Measurements from ENCODE around the gene ZNF76.
"Not testable (repeated sequence)": the region's sequence is repeated elsewhere in the genome, so short reads cannot be mapped to it uniquely, and the experiment has no call there.

The ZNF76 gene

GRCh38 chr6:35328108-35328723, 68.7 kb downstream of the ZNF76 start:
- H3K36me3 ChIP-seq (ENCODE audit: control insufficient read depth in 4 of 4, insufficient read depth in 4 of 4, low read length in 3 of 4), result peaks cover 0 to 18% (median 5%) of the 10 kb centered on the region in 4 experiments
- ChIA-PET POLR2A (interaction anchor here (1.0 kb wide), 1 partner anchor 29 kb away, joined by 3 read pairs; no protein-coding TSS in a partner anchor), CTCF (interaction anchor here (0.7 to 27.2 kb wide), 19 partner anchors 12 to 408 kb away, joined by 3 to 405 read pairs (median 5); partner anchors contain the start of genes DEF6 and PPARD)
- H3K9me3 ChIP-seq (ENCODE audit: control extremely low read depth in 1 of 5, control insufficient read depth in 4 of 5, insufficient read depth in 2 of 5, low read depth in 1 of 5, low read length in 4 of 5), result no peaks in the 10 kb centered on the region
- no peak overlapping the region for H3K4me3 ChIP-seq (ENCODE audit: control insufficient read depth in 1 of 7, extremely low read depth in 1 of 7, insufficient read depth in 4 of 7, low read depth in 2 of 7, low read length in 6 of 7)
- WGBS (ENCODE audit: insufficient coverage), result no CpG with 5 or more reads among the region's 1 CpG
- H3K27me3 ChIP-seq (replicated peaks in 2 of 5; ENCODE audit: control insufficient read depth in 4 of 5, insufficient read depth in 5 of 5, low read length in 4 of 5), result no peaks in the 10 kb centered on the region
- H3K4me1 ChIP-seq (ENCODE audit: control extremely low read depth in 1 of 4, control insufficient read depth in 4 of 4, insufficient read depth in 4 of 4, low read length in 3 of 4), result peaks cover 0 to 10% (median 9%) of the 10 kb centered on the region in 4 experiments
- peak in 1 of 3 donors; percentile 36 for DNase-seq
- H3K27ac ChIP-seq (ENCODE audit: insufficient read depth in 1 of 2, low read depth in 1 of 2, low read length in 2 of 2, poor library complexity in 1 of 2, severe bottlenecking in 2 of 2), result no peak overlapping the region

- H3K4me1 ChIP-seq (ENCODE audit: control extremely low read depth in 1 of 4, control insufficient read depth in 4 of 4, insufficient read depth in 4 of 4, low read length in 3 of 4); H3K27ac ChIP-seq (ENCODE audit: insufficient read depth in 1 of 2, low read depth in 1 of 2, low read length in 2 of 2, poor library complexity in 1 of 2, severe bottlenecking in 2 of 2); H3K9me3 ChIP-seq (ENCODE audit: control extremely low read depth in 1 of 5, control insufficient read depth in 4 of 5, insufficient read depth in 2 of 5, low read depth in 1 of 5, low read length in 4 of 5); DNase-seq; H3K27me3 ChIP-seq (replicated peaks in 2 of 5; ENCODE audit: control insufficient read depth in 4 of 5, insufficient read depth in 5 of 5, low read length in 4 of 5); H3K4me3 ChIP-seq (ENCODE audit: control insufficient read depth in 1 of 7, extremely low read depth in 1 of 7, insufficient read depth in 4 of 7, low read depth in 2 of 7, low read length in 6 of 7); POLR2A ChIA-PET: not testable (repeated sequence)
- H3K36me3 ChIP-seq (ENCODE audit: control insufficient read depth in 4 of 4, insufficient read depth in 4 of 4, low read length in 3 of 4), result peaks cover 0 to 13% (median 2%) of the 10 kb centered on the region in 4 experiments
- CTCF ChIA-PET, result interaction anchor here (0.6 to 27.2 kb wide), 11 partner anchors 9 to 407 kb away, joined by 3 to 405 read pairs (median 3); partner anchors contain the start of genes DEF6 and PPARD
- WGBS (ENCODE audit: insufficient coverage), result 100% methylated on average over 6 of the region's 8 CpGs
Observed at GRCh38 chr6:35328965-35329364, 69.4 kb downstream of the ZNF76 start.

DNA sequence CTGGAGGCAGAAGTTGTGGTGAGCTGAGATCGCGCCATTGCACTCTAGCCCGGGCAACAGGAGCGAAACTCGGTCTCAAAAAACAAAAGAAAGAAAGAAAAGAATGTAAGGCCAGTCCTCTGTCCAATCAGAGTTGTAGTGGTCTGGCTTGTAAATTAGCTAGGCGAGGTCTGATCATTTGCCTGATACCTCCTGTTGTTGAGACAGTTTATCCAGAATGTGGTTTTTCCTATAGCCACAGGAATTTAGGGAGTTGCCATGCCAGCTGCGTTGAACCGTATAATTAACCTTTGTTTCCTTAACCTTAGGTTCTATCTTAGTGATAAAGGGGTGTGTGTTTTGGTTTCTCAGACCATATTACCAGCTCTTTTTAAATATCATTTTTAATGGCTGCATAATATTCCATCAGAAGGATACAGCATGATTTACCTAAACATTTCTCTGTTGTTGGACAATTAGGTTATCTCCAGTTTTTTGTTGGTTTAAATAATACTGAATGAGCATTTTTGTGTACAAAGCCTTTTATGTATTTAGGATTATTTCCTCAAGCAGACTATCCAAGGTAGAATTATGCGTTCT, 71.1 kb downstream of the ZNF76 start:
- Histone ChIP-seq H3K27me3 (replicated peaks in 2 of 5; ENCODE audit: control insufficient read depth in 4 of 5, insufficient read depth in 5 of 5, low read length in 4 of 5) (no peaks in the 10 kb centered on the region), H3K4me1 (ENCODE audit: control extremely low read depth in 1 of 4, control insufficient read depth in 4 of 4, insufficient read depth in 4 of 4, low read length in 3 of 4) (peaks cover 0 to 10% (median 9%) of the 10 kb centered on the region in 4 experiments), H3K9me3 (ENCODE audit: control extremely low read depth in 1 of 5, control insufficient read depth in 4 of 5, insufficient read depth in 2 of 5, low read depth in 1 of 5, low read length in 4 of 5) (no peaks in the 10 kb centered on the region), H3K36me3 (ENCODE audit: control insufficient read depth in 4 of 4, insufficient read depth in 4 of 4, low read length in 3 of 4) (no peaks in the 10 kb centered on the region), H3K4me3 (ENCODE audit: control insufficient read depth in 1 of 7, extremely low read depth in 1 of 7, insufficient read depth in 4 of 7, low read depth in 2 of 7, low read length in 6 of 7) (no peak overlapping the region), H3K27ac (ENCODE audit: insufficient read depth in 1 of 2, low read depth in 1 of 2, low read length in 2 of 2, poor library complexity in 1 of 2, severe bottlenecking in 2 of 2) (no peak overlapping the region)
- DNase-seq, result no peak
- CTCF ChIA-PET, result interaction anchor here (0.7 to 27.2 kb wide), 4 partner anchors 10 to 39 kb away, joined by 3 to 405 read pairs (median 6); partner anchors contain the start of genes DEF6 and PPARD
- WGBS (ENCODE audit: insufficient coverage), result 100% methylated on average over 5 of the region's 9 CpGs
- POLR2A ChIA-PET, result no interaction called here

- H3K9me3 ChIP-seq (ENCODE audit: control extremely low read depth in 1 of 5, control insufficient read depth in 4 of 5, insufficient read depth in 2 of 5, low read depth in 1 of 5, low read length in 4 of 5); POLR2A ChIA-PET; H3K36me3 ChIP-seq (ENCODE audit: control insufficient read depth in 4 of 4, insufficient read depth in 4 of 4, low read length in 3 of 4); H3K4me3 ChIP-seq (ENCODE audit: control insufficient read depth in 1 of 7, extremely low read depth in 1 of 7, insufficient read depth in 4 of 7, low read depth in 2 of 7, low read length in 6 of 7); H3K4me1 ChIP-seq (ENCODE audit: control extremely low read depth in 1 of 4, control insufficient read depth in 4 of 4, insufficient read depth in 4 of 4, low read length in 3 of 4); H3K27ac ChIP-seq (ENCODE audit: insufficient read depth in 1 of 2, low read depth in 1 of 2, low read length in 2 of 2, poor library complexity in 1 of 2, severe bottlenecking in 2 of 2); DNase-seq; H3K27me3 ChIP-seq (replicated peaks in 2 of 5; ENCODE audit: control insufficient read depth in 4 of 5, insufficient read depth in 5 of 5, low read length in 4 of 5): not testable (repeated sequence)
- CTCF ChIA-PET, result interaction anchor here (0.8 to 27.2 kb wide), 8 partner anchors 10 to 117 kb away, joined by 3 to 405 read pairs (median 4); partner anchors contain the start of genes DEF6 and PPARD
- WGBS (ENCODE audit: insufficient coverage), result 94% methylated on average over 6 of the region's 9 CpGs
Observed at GRCh38 chr6:35332074-35332887, 72.7 kb downstream of the ZNF76 start.

- POLR2A ChIA-PET, result interaction anchor here (0.7 to 1.4 kb wide), 3 partner anchors 80 to 210 kb away, joined by 3 to 4 read pairs (median 3); partner anchors contain the start of gene RPL10A
- H3K27ac ChIP-seq (ENCODE audit: insufficient read depth in 1 of 2, low read depth in 1 of 2, low read length in 2 of 2, poor library complexity in 1 of 2, severe bottlenecking in 2 of 2), result no peak overlapping the region
Observed at GRCh38 chr6:35341557-35341956, 82.0 kb downstream of the ZNF76 start.

DNA sequence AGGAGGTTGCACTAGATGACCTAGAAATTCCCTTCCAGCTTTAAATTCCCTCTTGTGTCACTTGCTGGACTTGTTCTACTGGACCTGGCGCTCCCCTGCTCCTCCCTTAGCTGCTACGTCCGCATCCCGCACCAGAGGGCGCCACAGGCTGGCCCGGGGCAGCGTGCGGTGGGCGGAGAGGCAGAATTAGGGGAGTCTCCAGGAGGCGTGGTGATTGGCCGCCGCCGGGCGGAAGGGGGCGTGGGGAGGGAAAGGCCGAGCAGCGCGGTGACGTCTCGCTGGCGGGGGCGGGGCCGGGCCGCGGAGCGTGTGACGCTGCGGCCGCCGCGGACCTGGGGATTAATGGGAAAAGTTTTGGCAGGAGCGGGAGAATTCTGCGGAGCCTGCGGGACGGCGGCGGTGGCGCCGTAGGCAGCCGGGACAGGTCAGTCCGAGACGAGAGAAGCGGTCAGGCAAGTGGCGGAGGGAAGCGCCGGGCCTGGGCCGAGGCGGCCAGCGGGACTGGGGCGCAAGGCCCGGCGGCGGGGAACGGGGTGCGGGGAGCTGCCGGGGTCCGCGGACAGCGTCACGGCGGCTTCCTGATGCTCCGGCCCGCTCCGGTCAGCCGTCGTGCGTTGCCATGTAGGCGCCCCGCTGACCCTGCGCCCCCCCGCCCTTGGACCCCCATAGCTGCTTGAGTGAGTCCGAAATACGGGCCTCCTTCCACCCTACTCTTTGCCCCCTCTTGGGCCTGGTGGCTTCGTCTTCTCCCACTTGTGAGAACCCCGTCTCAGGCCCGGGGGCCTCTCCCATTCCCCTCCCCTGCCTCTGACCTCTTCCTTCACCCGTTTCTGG, 82.9 kb downstream of the ZNF76 start, which contains the start of gene PPARD:
Gene PPARD, plus strand, starts transcription at position 301 of the 834 bp plus-strand sequence. CDS start 68,530 bp downstream, outside the sequence.
- Histone ChIP-seq H3K9me3 (ENCODE audit: control extremely low read depth in 1 of 5, control insufficient read depth in 4 of 5, insufficient read depth in 2 of 5, low read depth in 1 of 5, low read length in 4 of 5) (no peaks in the 10 kb centered on the region), H3K4me3 (ENCODE audit: control insufficient read depth in 1 of 7, extremely low read depth in 1 of 7, insufficient read depth in 4 of 7, low read depth in 2 of 7, low read length in 6 of 7) (peak within 1 kb of the TSS; percentile 62 to 86 (median 74)), H3K36me3 (ENCODE audit: control insufficient read depth in 4 of 4, insufficient read depth in 4 of 4, low read length in 3 of 4) (peaks cover 0 to 3% (median 0%) of the 10 kb centered on the region in 4 experiments), H3K4me1 (ENCODE audit: control extremely low read depth in 1 of 4, control insufficient read depth in 4 of 4, insufficient read depth in 4 of 4, low read length in 3 of 4) (peaks cover 3 to 26% (median 13%) of the 10 kb centered on the region in 4 experiments), H3K27me3 (replicated peaks in 2 of 5; ENCODE audit: control insufficient read depth in 4 of 5, insufficient read depth in 5 of 5, low read length in 4 of 5) (peaks cover 0 to 44% (median 31%) of the 10 kb centered on the region in 5 experiments), H3K27ac (ENCODE audit: insufficient read depth in 1 of 2, low read depth in 1 of 2, low read length in 2 of 2, poor library complexity in 1 of 2, severe bottlenecking in 2 of 2) (peak within 1 kb of the TSS in 1 of 2 experiments; percentile 55)
- DNase-seq, result peak; percentile 87 to 91 (median 88)
- 0% methylated on average over 33 of the region's 77 CpGs for WGBS (ENCODE audit: insufficient coverage)
- ChIA-PET POLR2A (interaction anchor here (1.1 to 1.4 kb wide), 2 partner anchors 79 to 126 kb away, joined by 3 to 4 read pairs; partner anchors contain the start of gene RPL10A), CTCF (interaction anchor here (0.6 to 2.2 kb wide), 27 partner anchors 9 to 211 kb away, joined by 3 to 23 read pairs (median 4); partner anchors contain the start of genes DEF6, FANCE and RPL10A)

More at GRCh38 chr6:35341557-35341956, 82.0 kb downstream of the ZNF76 start:
- no peak overlapping the region for H3K4me3 ChIP-seq (ENCODE audit: control insufficient read depth in 1 of 7, extremely low read depth in 1 of 7, insufficient read depth in 4 of 7, low read depth in 2 of 7, low read length in 6 of 7)
- H3K9me3 ChIP-seq (ENCODE audit: control extremely low read depth in 1 of 5, control insufficient read depth in 4 of 5, insufficient read depth in 2 of 5, low read depth in 1 of 5, low read length in 4 of 5), result no peaks in the 10 kb centered on the region
- WGBS (ENCODE audit: insufficient coverage), result 85% methylated on average over 4 of the region's 13 CpGs
- DNase-seq, result no peak
- H3K27me3 ChIP-seq (replicated peaks in 2 of 5; ENCODE audit: control insufficient read depth in 4 of 5, insufficient read depth in 5 of 5, low read length in 4 of 5), result peaks cover 0 to 36% (median 26%) of the 10 kb centered on the region in 5 experiments
- CTCF ChIA-PET, result interaction anchor here (0.6 to 2.2 kb wide), 24 partner anchors 9 to 211 kb away, joined by 3 to 23 read pairs (median 3); partner anchors contain the start of genes DEF6, FANCE and RPL10A
- H3K36me3 ChIP-seq (ENCODE audit: control insufficient read depth in 4 of 4, insufficient read depth in 4 of 4, low read length in 3 of 4), result peaks cover 0 to 3% (median 0%) of the 10 kb centered on the region in 4 experiments
- peaks cover 3 to 26% (median 13%) of the 10 kb centered on the region in 4 experiments for H3K4me1 ChIP-seq (ENCODE audit: control extremely low read depth in 1 of 4, control insufficient read depth in 4 of 4, insufficient read depth in 4 of 4, low read length in 3 of 4)
